WTC11 (cell line): ENCODE measurements around the gene KRTAP19-6. TPM values are rescaled to one million over a fixed set of nuclear protein-coding genes. Genes with fewer than 3 reads are reported as not detected.

Source experiments
- ATAC-seq: fragments of 200-7000 bp; cut with Tn5 transposase; 2 replicates; pipeline ENCODE4 v1.10.0; 2021; ENCODE audit warnings: mild to moderate bottlenecking, moderate library complexity
- CTCF ChIA-PET: fragments of 300-600 bp; sonication (Branson Sonifier 250); formaldehyde crosslinking; loops from one replicate; lab custom pipeline; 2021; ENCODE audit warnings: antibody characterized with exemption; lab: Charles Lee
- POLR2A ChIA-PET: fragments of 350-600 bp; sonication (Branson Sonifier 250); formaldehyde crosslinking; loops from one replicate; lab custom pipeline; 2021; ENCODE audit warnings: antibody characterized with exemption; lab: Charles Lee
- DNase-seq: peaks from one replicate; pipeline ENCODE4 v3.0.0; 2021; ENCODE audit warnings: low spot score
- H3K27ac Mint-ChIP-seq: 2 replicates; pipeline ENCODE4 v1.8.0; 2021; ENCODE audit warnings: mixed read lengths
- H3K27me3 Mint-ChIP-seq: 2 replicates; pipeline ENCODE4 v1.8.0; 2021; ENCODE audit warnings: low read depth, mild to moderate bottlenecking, moderate library complexity, mixed read lengths
- H3K36me3 Mint-ChIP-seq: 2 replicates; pipeline ENCODE4 v1.8.0; 2021; ENCODE audit warnings: mixed read lengths
- H3K4me1 Mint-ChIP-seq: 2 replicates; pipeline ENCODE4 v1.8.0; 2022; ENCODE audit warnings: mixed read lengths
- H3K4me3 Mint-ChIP-seq: 2 replicates; pipeline ENCODE4 v1.8.0; 2021; ENCODE audit warnings: mild to moderate bottlenecking, moderate library complexity, mixed read lengths
- H3K9me3 Mint-ChIP-seq: 2 replicates; pipeline ENCODE4 v1.8.0; 2021; ENCODE audit warnings: mixed read lengths
- E2F5 ChIP-seq: sonication (generic); formaldehyde crosslinking; IDR thresholded peaks from 2 replicates; pipeline ENCODE4 v1.8.1; 2022; ENCODE audit warnings: mild to moderate bottlenecking, moderate library complexity, missing genetic modification reagents
- FOXJ3 ChIP-seq: sonication (generic); formaldehyde crosslinking; IDR thresholded peaks from 2 replicates; pipeline ENCODE4 v1.9.0; 2021; ENCODE audit warnings: missing genetic modification reagents, mild to moderate bottlenecking, borderline replicate concordance
- GRHL2 ChIP-seq: fragments of 250-450 bp; sonication (Bioruptor Pico); IDR thresholded peaks from 2 replicates; pipeline ENCODE4 v1.8.0; 2022; ENCODE audit warnings: mild to moderate bottlenecking, moderate library complexity; ENCODE audit not compliant: insufficient replicate concordance, severe bottlenecking
- GTF2I ChIP-seq: fragments of 250-450 bp; sonication (Bioruptor Pico); conservative IDR thresholded peaks from 2 replicates; pipeline ENCODE4 v1.4.0; 2021; ENCODE audit warnings: mild to moderate bottlenecking
- IRF2 ChIP-seq: sonication (generic); formaldehyde crosslinking; IDR thresholded peaks from 2 replicates; pipeline ENCODE4 v1.8.0; 2022; ENCODE audit warnings: low read depth, missing genetic modification reagents, borderline replicate concordance
- NFATC4 ChIP-seq: fragments of 250-450 bp; sonication (Bioruptor Pico); IDR thresholded peaks from 2 replicates; pipeline ENCODE4 v1.9.0; 2021; ENCODE audit warnings: mild to moderate bottlenecking
- NR1H2 ChIP-seq: sonication (generic); formaldehyde crosslinking; IDR thresholded peaks from 2 replicates; pipeline ENCODE4 v1.9.0; 2021; ENCODE audit warnings: mild to moderate bottlenecking, moderate library complexity, missing genetic modification reagents
- SMAD3 ChIP-seq: sonication (generic); formaldehyde crosslinking; IDR thresholded peaks from 2 replicates; pipeline ENCODE4 v1.8.0; 2022; ENCODE audit warnings: missing genetic modification reagents, mild to moderate bottlenecking, borderline replicate concordance
- SMAD4 ChIP-seq: sonication (generic); formaldehyde crosslinking; IDR thresholded peaks from 2 replicates; pipeline ENCODE4 v1.8.0; 2022; ENCODE audit warnings: mild to moderate bottlenecking, missing genetic modification reagents
- SP1 ChIP-seq: sonication (generic); formaldehyde crosslinking; conservative IDR thresholded peaks from 2 replicates; pipeline ENCODE4 v1.8.1; 2022; ENCODE audit warnings: missing genetic modification reagents
- TP53 ChIP-seq: sonication (generic); formaldehyde crosslinking; IDR thresholded peaks from 2 replicates; pipeline ENCODE4 v1.8.1; 2023; ENCODE audit warnings: mild to moderate bottlenecking, missing genetic modification reagents
- ZBTB21 ChIP-seq: sonication (generic); formaldehyde crosslinking; IDR thresholded peaks from 2 replicates; pipeline ENCODE4 v1.8.1; 2023; ENCODE audit warnings: mild to moderate bottlenecking, missing genetic modification reagents, borderline replicate concordance
- ZBTB43 ChIP-seq: sonication (generic); formaldehyde crosslinking; IDR thresholded peaks from 2 replicates; pipeline ENCODE4 v1.8.1; 2023; ENCODE audit warnings: mild to moderate bottlenecking, missing genetic modification reagents
- ZNF121 ChIP-seq: sonication (generic); formaldehyde crosslinking; IDR thresholded peaks from 2 replicates; pipeline ENCODE4 v1.8.0; 2023; ENCODE audit warnings: missing genetic modification reagents
- ZNF219 ChIP-seq: sonication (generic); formaldehyde crosslinking; IDR thresholded peaks from 2 replicates; pipeline ENCODE4 v1.8.0; 2023; ENCODE audit warnings: missing genetic modification reagents, mild to moderate bottlenecking, borderline replicate concordance
- ZNF232 ChIP-seq: sonication (generic); formaldehyde crosslinking; IDR thresholded peaks from 2 replicates; pipeline ENCODE4 v1.8.0; 2022; ENCODE audit warnings: mild to moderate bottlenecking, missing genetic modification reagents
- ZNF263 ChIP-seq: sonication (generic); formaldehyde crosslinking; IDR thresholded peaks from 2 replicates; pipeline ENCODE4 v1.8.1; 2022; ENCODE audit warnings: low read depth, mild to moderate bottlenecking, moderate library complexity, missing genetic modification reagents
- ZNF281 ChIP-seq: sonication (generic); formaldehyde crosslinking; IDR thresholded peaks from 2 replicates; pipeline ENCODE4 v1.8.0; 2023; ENCODE audit warnings: mild to moderate bottlenecking, missing genetic modification reagents
- ZNF317 ChIP-seq: sonication (generic); formaldehyde crosslinking; IDR thresholded peaks from 2 replicates; pipeline ENCODE4 v1.8.1; 2023; ENCODE audit warnings: low read depth, mild to moderate bottlenecking, moderate library complexity, missing genetic modification reagents, borderline replicate concordance
- ZNF671 ChIP-seq: fragments of 250-450 bp; sonication (Bioruptor Pico); IDR thresholded peaks from 2 replicates; pipeline ENCODE4 v1.8.0; 2021; ENCODE audit warnings: mild to moderate bottlenecking
- total RNA-seq: library from RNA; stranded (reverse); gene quantifications from 3 replicates; pipeline ENCODE4 v1.2.3, GENCODE V29; 2021
- TF ChIP-seq, protein P1 (sequence below): sonication (generic); formaldehyde crosslinking; IDR thresholded peaks from 2 replicates; pipeline ENCODE4 v1.8.0; 2023; ENCODE audit warnings: missing genetic modification reagents
- TF ChIP-seq, protein P2 (sequence below): sonication (generic); formaldehyde crosslinking; IDR thresholded peaks from 2 replicates; pipeline ENCODE4 v1.8.0; 2022; ENCODE audit warnings: mild to moderate bottlenecking, missing genetic modification reagents
- TF ChIP-seq, protein P3 (sequence below): fragments of 250-450 bp; sonication (Bioruptor Pico); IDR thresholded peaks from 2 replicates; pipeline ENCODE4 v1.8.0; 2021; ENCODE audit warnings: mild to moderate bottlenecking
- TF ChIP-seq, protein P4 (sequence below): fragments of 250-450 bp; sonication (Bioruptor Pico); IDR thresholded peaks from 2 replicates; pipeline ENCODE4 v1.9.0; 2021; ENCODE audit warnings: moderate library complexity, mild to moderate bottlenecking, inconsistent platforms, borderline replicate concordance

The KRTAP19-6 gene
- total RNA-seq, 1 experiment from 2014 or later, result not detected

DNA sequence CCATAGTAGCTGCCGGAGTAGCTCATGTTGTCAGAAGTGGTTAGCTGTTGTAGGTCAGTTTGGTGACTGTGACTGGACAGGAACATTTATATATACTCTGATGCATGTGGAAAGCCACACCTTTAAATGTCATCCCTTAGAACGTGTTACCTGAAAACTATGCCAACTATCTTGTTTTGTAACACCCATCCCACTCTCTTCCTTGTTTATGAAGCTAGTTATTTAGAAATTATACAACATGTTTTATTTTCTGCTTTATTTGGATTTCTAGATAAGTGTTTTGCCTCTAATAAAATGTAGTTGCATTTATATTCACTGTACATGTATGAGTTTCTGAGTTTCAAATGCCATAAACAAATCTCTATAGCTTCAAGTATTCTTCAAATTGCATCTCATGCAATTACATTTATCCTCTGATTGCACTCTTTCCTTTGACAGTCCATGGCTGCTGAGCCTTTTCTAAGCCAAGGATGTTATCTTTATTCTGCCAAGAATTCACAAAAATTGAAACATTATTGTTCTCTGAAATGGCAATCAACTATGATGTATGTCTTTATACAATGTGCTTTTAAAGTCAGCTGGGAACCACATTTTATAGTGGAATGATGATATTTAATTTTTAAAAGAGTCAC, 19.7 kb upstream of the KRTAP19-6 start, which contains the start of gene KRTAP19-7:
Gene KRTAP19-7, minus strand, starts transcription at position 51 of the 632 bp plus-strand sequence. Its CDS starts 25 bp downstream, at position 26.
- Mint-ChIP-seq H3K27me3 (no peaks in the 10 kb centered on the region), H3K4me3 (no peak within 1 kb of the TSS), H3K27ac (no peak within 1 kb of the TSS), H3K4me1 (no peaks in the 10 kb centered on the region), H3K36me3 (no peaks in the 10 kb centered on the region), H3K9me3 (peaks cover 12% of the 10 kb centered on the region)
- POLR2A ChIA-PET, result no interaction called here
- no peak for ATAC-seq
- TF ChIP-seq GRHL2 (CRISPR knock-in tag) (no peak), TP53 (CRISPR knock-in tag) (no peak), ZNF232 (no peak), ZNF263 (CRISPR knock-in tag) (no peak), NR1H2 (CRISPR knock-in tag) (no peak), ZBTB21 (CRISPR knock-in tag) (no peak), ZBTB43 (CRISPR knock-in tag) (no peak)
- TF ChIP-seq, protein P1, sequence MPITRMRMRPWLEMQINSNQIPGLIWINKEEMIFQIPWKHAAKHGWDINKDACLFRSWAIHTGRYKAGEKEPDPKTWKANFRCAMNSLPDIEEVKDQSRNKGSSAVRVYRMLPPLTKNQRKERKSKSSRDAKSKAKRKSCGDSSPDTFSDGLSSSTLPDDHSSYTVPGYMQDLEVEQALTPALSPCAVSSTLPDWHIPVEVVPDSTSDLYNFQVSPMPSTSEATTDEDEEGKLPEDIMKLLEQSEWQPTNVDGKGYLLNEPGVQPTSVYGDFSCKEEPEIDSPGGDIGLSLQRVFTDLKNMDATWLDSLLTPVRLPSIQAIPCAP (CRISPR knock-in tag), result no peak
- no peak for DNase-seq
- CTCF ChIA-PET, result no interaction called here

DNA sequence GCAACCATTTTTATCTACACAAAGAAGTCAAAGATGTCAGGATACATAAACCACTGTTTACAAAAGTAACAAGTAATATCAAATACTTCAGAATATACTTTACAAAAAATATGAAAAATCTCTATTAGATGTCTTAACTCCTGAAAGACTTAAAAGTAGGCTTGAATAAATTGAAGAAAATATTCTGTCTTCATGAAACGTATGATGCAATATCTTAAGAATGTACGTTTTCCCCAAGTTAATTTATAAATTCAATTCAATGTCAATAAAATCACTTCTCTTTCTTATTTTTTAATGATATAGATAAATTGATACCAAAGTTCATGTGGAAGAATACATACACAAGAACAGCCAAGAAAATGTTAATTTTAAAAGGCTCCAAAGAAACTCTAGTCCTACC, 13.4 kb upstream of the KRTAP19-6 start:
- DNase-seq, result no peak
- no peak for ATAC-seq
- H3K27me3 Mint-ChIP-seq, result no peaks in the 10 kb centered on the region
- TF ChIP-seq ZNF671, result no peak
- TF ChIP-seq ZNF317, result no peak
- TF ChIP-seq GTF2I (CRISPR knock-in tag), result no peak
- no peak for TF ChIP-seq E2F5
- TF ChIP-seq ZNF219 (CRISPR knock-in tag), result no peak
- no peak for TF ChIP-seq SMAD3 (CRISPR knock-in tag)
- no peak for TF ChIP-seq IRF2 (CRISPR knock-in tag)
- no peak for TF ChIP-seq NFATC4 (CRISPR knock-in tag)
- CTCF ChIA-PET, result no interaction called here
- POLR2A ChIA-PET, result no interaction called here
- no peak overlapping the region for H3K27ac Mint-ChIP-seq
- H3K36me3 Mint-ChIP-seq, result no peaks in the 10 kb centered on the region
- H3K4me3 Mint-ChIP-seq, result no peak overlapping the region
- no peaks in the 10 kb centered on the region for H3K4me1 Mint-ChIP-seq
- H3K9me3 Mint-ChIP-seq, result peaks cover 30% of the 10 kb centered on the region

DNA sequence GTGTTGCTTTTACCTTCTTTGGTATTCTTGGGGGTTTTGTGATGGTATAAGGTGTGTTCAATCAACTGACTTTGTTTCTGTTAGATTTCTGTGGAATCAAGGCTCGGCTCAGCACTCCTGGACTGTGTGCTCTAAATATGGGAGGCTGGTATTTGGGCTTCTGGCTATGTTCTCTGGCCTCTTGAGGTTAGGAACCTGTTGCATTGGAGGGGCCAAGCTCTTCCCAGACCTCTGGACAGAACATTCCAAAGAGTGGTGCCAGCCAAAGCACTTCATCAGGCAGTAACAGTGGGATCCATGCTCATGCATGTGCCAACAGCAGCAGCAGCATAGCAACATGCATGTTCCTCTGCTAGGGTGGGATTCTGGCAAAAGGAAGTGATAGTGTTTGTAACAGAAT, 11.1 kb upstream of the KRTAP19-6 start:
- no peak overlapping the region for H3K27ac Mint-ChIP-seq
- no peak overlapping the region for H3K4me3 Mint-ChIP-seq
- TF ChIP-seq SMAD4 (CRISPR knock-in tag), result no peak
- TF ChIP-seq SP1 (CRISPR knock-in tag), result no peak
- no peak for TF ChIP-seq FOXJ3 (CRISPR knock-in tag)
- no peak for TF ChIP-seq ZNF281 (CRISPR knock-in tag)
- no peak for TF ChIP-seq ZNF121
- TF ChIP-seq, protein P2, sequence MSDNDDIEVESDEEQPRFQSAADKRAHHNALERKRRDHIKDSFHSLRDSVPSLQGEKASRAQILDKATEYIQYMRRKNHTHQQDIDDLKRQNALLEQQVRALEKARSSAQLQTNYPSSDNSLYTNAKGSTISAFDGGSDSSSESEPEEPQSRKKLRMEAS (CRISPR knock-in tag), result no peak
- TF ChIP-seq, protein P3, sequence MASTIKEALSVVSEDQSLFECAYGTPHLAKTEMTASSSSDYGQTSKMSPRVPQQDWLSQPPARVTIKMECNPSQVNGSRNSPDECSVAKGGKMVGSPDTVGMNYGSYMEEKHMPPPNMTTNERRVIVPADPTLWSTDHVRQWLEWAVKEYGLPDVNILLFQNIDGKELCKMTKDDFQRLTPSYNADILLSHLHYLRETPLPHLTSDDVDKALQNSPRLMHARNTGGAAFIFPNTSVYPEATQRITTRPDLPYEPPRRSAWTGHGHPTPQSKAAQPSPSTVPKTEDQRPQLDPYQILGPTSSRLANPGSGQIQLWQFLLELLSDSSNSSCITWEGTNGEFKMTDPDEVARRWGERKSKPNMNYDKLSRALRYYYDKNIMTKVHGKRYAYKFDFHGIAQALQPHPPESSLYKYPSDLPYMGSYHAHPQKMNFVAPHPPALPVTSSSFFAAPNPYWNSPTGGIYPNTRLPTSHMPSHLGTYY (CRISPR knock-in tag), result no peak
- TF ChIP-seq, protein P4, sequence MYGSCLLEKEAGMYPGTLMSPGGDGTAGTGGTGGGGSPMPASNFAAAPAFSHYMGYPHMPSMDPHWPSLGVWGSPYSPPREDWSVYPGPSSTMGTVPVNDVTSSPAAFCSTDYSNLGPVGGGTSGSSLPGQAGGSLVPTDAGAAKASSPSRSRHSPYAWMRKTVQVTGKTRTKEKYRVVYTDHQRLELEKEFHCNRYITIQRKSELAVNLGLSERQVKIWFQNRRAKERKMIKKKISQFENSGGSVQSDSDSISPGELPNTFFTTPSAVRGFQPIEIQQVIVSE (CRISPR knock-in tag), result no peak
- H3K27me3 Mint-ChIP-seq, result no peaks in the 10 kb centered on the region
- no peaks in the 10 kb centered on the region for H3K36me3 Mint-ChIP-seq
- ChIA-PET POLR2A (interaction anchor here (0.7 kb wide), 1 partner anchor 49 kb away, joined by 4 read pairs; no protein-coding TSS in a partner anchor), CTCF (no interaction called here)
- 0 out of 2 replicates have a peak, but pooled peaks cover 3% of the 10 kb centered on the region for H3K4me1 Mint-ChIP-seq
- no peak for ATAC-seq
- peaks cover 31% of the 10 kb centered on the region for H3K9me3 Mint-ChIP-seq
- DNase-seq, result no peak
